G401 (cell line): Measurements from ENCODE around the gene C9orf57. TPM values are rescaled to one million over a fixed set of nuclear protein-coding genes. Genes with fewer than 3 reads are reported as not detected.
"Not testable (repeated sequence)": the region's sequence is repeated elsewhere in the genome, so short reads cannot be mapped to it uniquely, and the experiment has no call there.

Experiments used
- DNase-seq: peaks from one replicate; pipeline ENCODE4 v3.0.0-alpha.2; 2015; ENCODE audit warnings: low spot score
- in situ Hi-C: cut with HindIII; loops from 2 replicates; pipeline ENCODE4 v1.10.0; 2016; ENCODE audit warnings: low sequenced_read_pairs, mixed read lengths
- total RNA-seq: library from RNA; depleted of rRNA; stranded (reverse); fragments of >200 nt; shearing (Covaris generic); gene quantifications from 2 replicates; pipeline ENCODE4 v1.2.3, GENCODE V29; 2014; rRNA removed

C9orf57 gene
- total RNA-seq, result not detected in 2 replicates

- in situ Hi-C loops, result no loop called here
- no peak for DNase-seq
These were observed at the start of gene C9orf57 for GRCh38 chr9:72060513-72060912. Gene C9orf57 (minus strand): TSS chr9:72060613. CDS start chr9:72059331, 1,282 bp downstream.

GRCh38 chr9:72102520-72102919, 42.1 kb upstream of the C9orf57 start:
- in situ Hi-C loops, result no loop called here

DNA sequence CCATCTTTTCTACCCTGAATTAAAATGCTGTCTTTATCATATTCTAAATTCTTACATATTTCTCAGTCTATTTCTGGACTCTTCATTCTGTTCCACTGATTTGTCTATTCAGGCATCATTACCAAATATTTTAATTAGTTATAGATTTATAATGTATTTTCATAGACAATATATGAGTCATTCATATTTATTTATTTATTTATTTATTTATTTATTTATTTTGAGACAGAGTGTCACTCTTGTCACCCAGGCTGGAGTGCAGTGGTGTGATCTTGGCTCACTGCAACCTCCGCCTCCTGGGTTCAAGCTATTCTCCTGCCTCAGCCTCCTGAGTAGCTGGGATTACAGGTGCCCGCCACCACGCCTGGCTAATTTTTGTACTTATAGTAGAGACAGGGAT, 35.1 kb upstream of the C9orf57 start:
- in situ Hi-C loops, DNase-seq: not testable (repeated sequence)

More at GRCh38 chr9:72102520-72102919, 42.1 kb upstream of the C9orf57 start:
- DNase-seq, result no peak

DNA sequence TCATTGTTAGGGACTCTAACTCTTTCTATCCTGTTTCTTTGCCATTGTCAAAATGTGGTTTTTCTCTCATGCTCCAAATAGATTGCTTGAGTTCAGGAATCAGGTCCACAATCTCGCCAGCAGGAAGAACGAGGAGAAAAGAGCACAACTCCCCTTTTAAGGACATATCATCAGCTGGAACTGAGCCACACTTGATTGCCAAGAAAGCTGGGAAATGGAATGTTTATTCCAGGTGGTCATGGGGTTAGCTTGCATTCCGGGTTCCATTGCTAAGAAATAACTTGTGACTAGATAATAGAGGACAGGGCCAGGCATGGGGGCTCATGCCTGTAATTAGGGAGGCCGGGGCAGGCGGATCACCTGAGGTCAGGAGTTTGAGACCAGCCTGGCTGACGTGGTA, 32.4 kb upstream of the C9orf57 start:
- in situ Hi-C loops, result no loop called here
- DNase-seq, result no peak

GRCh38 chr9:72089451-72090130, 29.2 kb upstream of the C9orf57 start:
- DNase-seq, result no peak
- in situ Hi-C loops, result no loop called here

DNA sequence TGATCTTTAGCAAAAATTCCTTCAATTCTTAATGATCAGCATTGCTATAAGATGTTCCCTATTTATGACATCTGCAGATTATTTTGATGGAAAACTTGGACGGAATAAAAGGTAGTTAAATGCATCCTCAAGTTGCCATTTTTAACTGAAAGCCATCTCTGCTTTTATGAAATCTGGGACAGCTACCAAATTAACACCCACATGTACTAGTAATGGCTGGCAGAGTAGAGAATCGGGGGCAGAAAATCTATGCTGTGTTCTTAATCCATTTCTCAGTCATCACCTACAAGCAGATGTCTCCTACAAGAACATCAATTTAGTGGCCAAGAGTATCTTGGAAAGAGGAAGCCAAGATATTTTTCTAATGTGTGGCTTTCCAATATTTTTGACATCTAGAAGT, 22.1 kb upstream of the C9orf57 start:
- in situ Hi-C loops, result no loop called here
- DNase-seq, result no peak

GRCh38 chr9:72074666-72075065, 14.3 kb upstream of the C9orf57 start:
- DNase-seq, in situ Hi-C loops: not testable (repeated sequence)

GRCh38 chr9:72065076-72065475, 4.7 kb upstream of the C9orf57 start:
- in situ Hi-C loops, result no loop called here

DNA sequence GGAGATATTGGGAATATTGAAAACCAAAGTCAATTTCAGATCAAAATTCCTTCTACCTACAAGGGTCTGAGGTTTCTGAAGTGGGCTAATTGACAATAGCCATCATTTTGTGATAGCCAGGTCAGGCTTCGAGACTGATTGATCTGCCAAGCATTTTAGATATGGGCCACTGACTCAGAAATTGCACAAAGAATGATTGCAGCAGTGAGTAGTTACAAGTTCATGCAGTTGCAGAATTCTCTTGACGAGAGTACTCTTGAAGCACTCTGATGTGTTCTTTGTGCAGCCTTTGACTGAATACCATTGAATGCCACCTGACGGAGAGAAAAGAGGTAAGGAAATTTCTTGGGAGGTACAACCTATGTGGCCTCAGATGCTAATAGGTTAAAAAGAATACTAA, 8.3 kb downstream of the C9orf57 start:
- no peak for DNase-seq
- in situ Hi-C loops, result no loop called here

More at GRCh38 chr9:72065076-72065475, 4.7 kb upstream of the C9orf57 start:
- no peak for DNase-seq

- in situ Hi-C loops, result loop anchor here (25.0 kb wide), 1 partner anchor 237 kb away; no protein-coding TSS in a partner anchor
- no peak for DNase-seq
These were observed 11.6 kb downstream of the C9orf57 start for GRCh38 chr9:72048850-72049249.

DNA sequence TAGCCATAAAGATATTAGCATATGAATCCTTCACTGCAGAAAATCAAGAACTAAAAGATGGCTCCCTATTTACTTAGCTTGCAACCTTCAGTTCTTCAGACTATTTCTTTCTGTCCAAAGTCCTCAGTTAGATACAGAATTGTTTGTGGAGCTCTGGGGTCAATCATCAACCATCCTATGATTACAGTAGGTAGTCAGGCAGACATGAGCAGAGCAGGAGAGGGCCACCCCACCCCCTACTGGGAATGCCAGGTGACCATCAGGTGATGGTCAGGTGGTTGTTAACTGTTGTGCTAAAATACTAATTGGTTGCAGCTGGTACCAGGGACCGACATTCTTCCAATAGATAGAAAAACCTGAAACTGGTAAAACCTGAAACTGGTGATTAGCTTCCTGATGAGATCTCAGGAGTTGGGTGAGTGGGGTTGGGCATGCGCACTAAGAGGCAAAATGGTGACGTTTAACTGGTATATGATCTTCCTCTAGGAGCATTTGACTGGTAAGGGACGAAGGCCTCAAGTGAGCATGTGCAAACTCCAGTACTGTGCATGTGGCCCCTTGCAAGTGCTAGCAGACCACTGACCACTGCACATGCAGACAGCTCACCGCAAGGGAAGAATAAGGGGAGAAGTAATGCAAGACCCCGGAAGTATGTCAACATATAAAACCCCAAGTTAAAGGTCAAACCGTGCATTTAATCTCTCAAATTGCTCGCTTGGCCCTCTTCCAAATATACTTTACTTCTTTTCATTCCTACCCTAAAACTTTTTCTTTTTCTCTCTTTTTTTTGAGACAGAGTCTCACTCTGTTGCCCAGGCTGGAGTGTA, 13.6 kb downstream of the C9orf57 start:
- in situ Hi-C loops, result loop anchor here (25.0 kb wide), 1 partner anchor 235 kb away; no protein-coding TSS in a partner anchor
- DNase-seq, result no peak

GRCh38 chr9:72044095-72044494, 16.3 kb downstream of the C9orf57 start:
- DNase-seq, result no peak
- in situ Hi-C loops, result loop anchor here (25.0 kb wide), 1 partner anchor 232 kb away; no protein-coding TSS in a partner anchor

- in situ Hi-C loops, result loop anchor here (25.0 kb wide), 1 partner anchor 231 kb away; no protein-coding TSS in a partner anchor
- DNase-seq, result no peak
These were observed 16.8 kb downstream of the C9orf57 start for GRCh38 chr9:72043576-72043975.

GRCh38 chr9:72042928-72043327, 17.5 kb downstream of the C9orf57 start:
- in situ Hi-C loops, result loop anchor here (25.0 kb wide), 1 partner anchor 231 kb away; no protein-coding TSS in a partner anchor
- DNase-seq, result no peak

GRCh38 chr9:72041775-72042194, 18.6 kb downstream of the C9orf57 start:
- no peak for DNase-seq
- in situ Hi-C loops, result loop anchor here (25.0 kb wide), 1 partner anchor 229 kb away; no protein-coding TSS in a partner anchor

DNA sequence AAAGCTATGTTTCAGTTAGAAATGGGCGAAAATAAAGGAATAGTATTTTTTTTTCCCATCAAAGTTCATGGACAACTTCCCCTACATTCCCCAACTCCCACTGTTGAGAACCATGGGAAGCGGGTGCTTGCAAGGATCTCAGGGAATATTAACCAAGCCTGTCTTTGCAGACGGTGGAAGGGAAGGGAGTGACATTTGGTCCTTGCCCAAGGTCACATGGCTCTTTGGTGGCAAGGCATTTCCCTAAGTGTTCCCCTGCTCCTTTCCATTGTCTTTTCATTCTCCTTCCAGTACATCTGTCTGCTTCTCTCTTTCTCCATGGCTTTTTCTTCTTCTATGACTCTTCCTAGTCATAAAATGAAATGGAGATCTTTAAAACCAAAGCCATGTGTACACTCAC, 19.0 kb downstream of the C9orf57 start:
- in situ Hi-C loops, result loop anchor here (25.0 kb wide), 1 partner anchor 229 kb away; no protein-coding TSS in a partner anchor
- DNase-seq, result no peak

GRCh38 chr9:72039532-72039931, 20.9 kb downstream of the C9orf57 start:
- in situ Hi-C loops, result loop anchor here (25.0 kb wide), 1 partner anchor 227 kb away; no protein-coding TSS in a partner anchor
- DNase-seq, result no peak

DNA sequence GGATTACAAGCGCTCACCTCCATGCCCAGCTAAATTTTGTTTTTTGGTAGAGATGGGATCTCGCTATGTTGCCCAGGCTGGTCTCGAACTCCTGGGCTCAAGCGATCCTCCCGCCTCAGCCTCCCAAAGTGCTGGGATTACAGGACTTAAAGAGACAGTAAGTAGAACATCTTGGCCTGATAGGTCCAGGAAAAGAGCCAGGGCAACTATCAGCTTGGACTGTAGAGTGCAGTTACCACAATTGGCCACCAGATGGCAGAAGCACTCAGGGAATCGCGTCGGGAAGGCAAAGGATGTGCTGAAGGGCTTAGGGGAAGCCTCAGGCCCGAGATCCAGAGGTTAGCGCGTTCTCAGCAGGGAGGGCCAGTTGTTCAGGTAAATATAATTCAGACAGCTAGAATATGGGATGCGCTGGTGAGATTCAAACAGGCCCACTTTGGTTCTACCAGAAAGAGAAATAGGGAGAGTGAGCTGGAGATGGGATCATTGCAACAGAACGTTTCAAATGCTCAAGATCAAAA, 21.5 kb downstream of the C9orf57 start:
- DNase-seq, result peak; percentile 77
- in situ Hi-C loops, result loop anchor here (25.0 kb wide), 1 partner anchor 227 kb away; no protein-coding TSS in a partner anchor

DNA sequence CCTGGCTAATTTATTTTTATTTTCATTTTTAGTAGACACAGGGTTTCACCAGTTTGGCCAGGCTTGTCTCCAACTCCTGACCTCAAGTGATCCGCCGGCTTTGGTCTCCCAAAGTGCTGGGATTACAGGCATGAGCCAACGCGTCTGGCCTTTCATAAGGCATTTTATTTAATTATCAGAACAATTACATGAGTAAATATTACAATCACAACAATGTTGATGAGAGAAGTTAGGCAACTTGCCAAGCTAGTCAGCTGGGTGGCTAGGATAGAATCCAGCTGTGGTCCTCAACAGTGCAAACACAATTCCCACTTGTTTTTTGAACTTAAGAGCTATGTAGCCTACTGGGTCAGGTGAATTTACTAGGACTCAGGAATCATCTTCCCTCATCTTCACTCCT, 22.0 kb downstream of the C9orf57 start:
- in situ Hi-C loops, result loop anchor here (25.0 kb wide), 1 partner anchor 226 kb away; no protein-coding TSS in a partner anchor
- DNase-seq, result no peak
